ENCODE results near the gene SH3PXD2A.

DNA sequence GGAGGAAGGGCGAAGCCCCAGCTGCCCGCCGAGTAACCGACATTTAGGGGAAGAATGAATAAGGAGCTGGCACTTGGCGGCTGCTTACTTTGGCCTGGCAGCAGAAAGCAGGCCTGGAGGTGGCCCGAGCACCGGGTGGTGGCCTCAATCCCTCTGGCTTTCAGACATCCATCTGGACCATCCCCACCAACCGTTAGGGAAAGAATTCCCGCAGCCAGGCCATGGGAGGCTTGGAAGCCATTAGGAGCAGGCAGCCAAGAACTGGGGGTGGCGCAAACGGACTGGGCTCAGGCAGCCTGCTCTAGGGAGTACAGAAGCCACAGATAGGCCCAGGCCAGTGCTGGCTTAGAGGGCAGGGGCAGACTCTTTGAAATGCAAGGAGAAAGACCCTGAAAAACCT is 229.2 kb downstream of the SH3PXD2A start:
- TF ChIP-seq ZNF274 (IDR thresholded peaks at IDR 0.05; ENCODE audit: borderline replicate concordance, low read depth, low read length) (no peak), POLR2AphosphoS5 (IDR thresholded peaks at IDR 0.05; ENCODE audit: control insufficient read depth, insufficient read depth, low read depth, low read length) (no peak), KAT7 (CRISPR knock-in tag; IDR thresholded peaks at IDR 0.05; ENCODE audit: borderline replicate concordance) (no peak), NCOA6 (IDR thresholded peaks at IDR 0.05) (no peak), MAX (CRISPR knock-in tag; IDR thresholded peaks at IDR 0.05) (no peak), CTCF (IDR thresholded peaks at IDR 0.05 in 2 of 3, conservative IDR thresholded peaks at IDR 0.05 in 1 of 3; ENCODE audit: insufficient read depth in 2 of 3, low read depth in 1 of 3, low read length in 3 of 3) (no peak), JUN (IDR thresholded peaks at IDR 0.05; ENCODE audit: borderline replicate concordance, low read depth, low read length) (no peak), JUN (CRISPR knock-in tag; IDR thresholded peaks at IDR 0.05; ENCODE audit: borderline replicate concordance) (no peak)

Data from K562 (cell line).